NCI-H446 (cell line): Measurements from ENCODE around the gene GUCY2F.

Source experiments
- DNase-seq, 2 experiments: peaks; one replicate each; lab custom pipeline; 2025; lab: John Stamatoyannopoulos, UW

The GUCY2F gene

DNA sequence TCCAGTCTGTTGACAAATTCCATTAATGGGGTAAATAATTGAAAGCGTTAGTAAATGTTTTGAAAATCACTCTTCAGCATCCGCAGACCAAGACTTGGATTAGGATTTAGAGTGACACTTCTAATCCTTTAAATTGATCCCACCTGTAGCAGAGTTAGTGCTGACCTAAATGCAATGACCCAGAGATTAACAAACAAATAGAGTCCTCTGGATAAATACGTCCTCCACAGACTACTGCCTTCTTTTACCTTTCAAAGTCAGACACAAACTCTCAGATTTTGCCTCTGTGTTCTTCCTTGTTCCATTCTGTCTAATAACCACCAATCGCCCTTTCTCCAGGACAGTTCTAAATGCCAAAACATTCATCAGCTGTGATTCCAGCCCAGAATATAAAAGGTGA, at the start of gene GUCY2F:
Gene GUCY2F (minus strand): TSS at position 101 of the 400 bp plus-strand sequence. CDS start 6,150 bp downstream, outside the sequence.
- DNase-seq: no peak

DNA sequence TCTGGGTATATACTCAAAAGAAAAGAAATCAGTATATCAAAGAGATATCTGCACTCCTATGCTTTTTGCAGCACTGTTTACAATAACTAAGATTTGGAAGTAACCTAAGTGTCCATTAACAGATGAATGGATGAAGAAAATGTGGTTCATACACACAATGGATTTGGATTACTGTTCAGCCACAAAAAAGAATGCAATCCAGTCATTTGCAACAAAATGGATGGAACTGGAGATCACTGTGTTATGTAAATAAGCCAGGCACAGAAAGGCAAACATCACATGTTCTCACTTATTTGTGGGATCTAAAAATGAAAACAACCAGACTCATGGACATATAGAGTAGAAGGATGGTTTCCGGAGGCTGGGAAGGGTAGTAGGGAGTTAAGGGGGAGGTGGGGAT, 37.1 kb upstream of the GUCY2F start:
- no peak for DNase-seq

DNA sequence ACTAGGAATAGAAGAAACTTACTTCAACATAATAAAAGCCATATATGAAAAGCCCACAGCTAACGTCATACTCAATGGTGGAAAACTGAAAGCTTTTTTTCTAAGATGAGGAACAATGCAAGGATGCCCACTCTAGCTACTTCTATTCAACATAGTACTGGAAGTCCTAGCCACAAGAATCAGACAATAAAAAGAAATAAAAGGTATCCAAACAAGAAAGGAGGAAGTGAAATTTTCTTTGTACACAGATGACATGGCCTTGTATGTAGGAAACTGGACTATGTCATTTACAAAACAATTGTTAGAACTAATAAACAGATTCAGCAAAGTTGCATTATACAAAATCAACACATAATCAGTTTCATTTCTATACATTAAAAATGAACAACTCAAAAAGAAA, 29.2 kb upstream of the GUCY2F start:
- no peak for DNase-seq

DNA sequence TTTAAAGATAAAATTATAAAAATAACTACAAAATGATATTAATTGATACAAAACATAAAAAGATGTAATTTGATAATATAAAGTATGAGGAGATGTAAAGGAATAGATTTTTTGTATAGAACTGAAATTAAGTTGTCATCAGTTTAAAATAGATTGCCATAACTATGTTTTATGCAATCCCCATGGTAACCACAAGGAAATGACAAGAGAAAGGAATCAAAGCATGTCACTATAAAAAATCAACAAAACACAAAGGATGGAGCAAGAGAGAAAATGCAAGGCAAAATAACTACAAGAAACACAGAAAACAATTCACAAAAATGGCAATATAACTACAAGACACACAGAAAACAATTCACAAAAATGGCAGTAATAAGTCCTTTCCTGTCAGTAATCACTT, 27.0 kb upstream of the GUCY2F start:
- DNase-seq: no peak

DNA sequence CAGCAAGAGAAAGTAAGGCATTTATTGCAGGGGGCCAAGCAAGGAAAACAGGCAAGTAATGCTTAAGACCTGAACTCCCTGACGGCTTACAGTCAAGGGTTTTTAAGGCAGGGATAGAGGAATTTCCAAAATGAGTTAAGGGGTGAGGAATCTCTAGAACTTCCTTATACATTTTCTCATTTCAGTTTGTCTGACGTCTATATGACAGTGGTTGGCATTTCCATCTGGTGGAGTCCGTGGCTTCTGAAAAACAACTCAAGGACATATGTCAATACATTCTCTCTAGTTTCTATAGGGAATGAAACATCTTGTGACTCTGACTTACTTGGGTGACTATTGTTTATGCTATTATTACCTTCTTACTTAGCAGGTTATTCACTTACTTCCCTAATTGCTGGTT, 19.3 kb upstream of the GUCY2F start:
- no peak for DNase-seq

DNA sequence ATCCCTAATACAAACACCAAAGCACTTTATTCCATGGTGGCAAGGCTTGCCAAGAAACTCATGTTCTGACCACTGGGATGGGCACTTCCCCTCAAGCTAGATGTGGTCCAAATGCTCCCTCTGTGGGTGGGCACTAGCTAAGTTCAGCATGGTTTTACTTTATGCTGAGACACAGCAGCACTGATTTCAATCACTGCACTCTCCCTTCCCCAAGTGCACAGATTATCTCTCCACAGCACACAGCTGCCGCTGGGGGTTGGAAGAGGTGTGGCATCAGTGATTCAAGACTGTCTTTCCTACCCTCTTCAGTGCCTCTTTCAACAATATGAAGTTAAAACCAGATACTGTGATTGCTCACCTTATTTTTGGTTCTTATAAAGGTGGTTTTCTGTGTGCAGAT, 16.5 kb upstream of the GUCY2F start:
- no peak for DNase-seq

DNA sequence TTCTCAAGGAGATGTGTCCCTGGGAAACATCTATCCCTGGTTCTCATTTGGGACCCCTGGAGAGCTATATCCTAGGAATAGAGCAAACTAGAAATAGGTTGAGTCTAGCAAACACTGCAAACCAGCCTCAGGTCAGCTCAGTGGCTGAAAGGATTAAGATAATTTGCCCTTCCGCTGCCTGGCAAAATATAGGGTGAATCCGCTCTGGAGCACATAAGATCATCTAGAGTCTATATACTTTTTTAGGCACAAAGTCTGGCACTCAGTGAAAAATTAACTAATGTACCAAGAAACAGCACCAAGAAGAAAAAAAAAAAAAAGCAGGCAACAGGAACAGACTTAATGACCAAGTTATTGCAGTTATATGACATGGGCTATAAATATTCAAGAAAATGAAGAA, 7.3 kb upstream of the GUCY2F start:
- no peak for DNase-seq

DNA sequence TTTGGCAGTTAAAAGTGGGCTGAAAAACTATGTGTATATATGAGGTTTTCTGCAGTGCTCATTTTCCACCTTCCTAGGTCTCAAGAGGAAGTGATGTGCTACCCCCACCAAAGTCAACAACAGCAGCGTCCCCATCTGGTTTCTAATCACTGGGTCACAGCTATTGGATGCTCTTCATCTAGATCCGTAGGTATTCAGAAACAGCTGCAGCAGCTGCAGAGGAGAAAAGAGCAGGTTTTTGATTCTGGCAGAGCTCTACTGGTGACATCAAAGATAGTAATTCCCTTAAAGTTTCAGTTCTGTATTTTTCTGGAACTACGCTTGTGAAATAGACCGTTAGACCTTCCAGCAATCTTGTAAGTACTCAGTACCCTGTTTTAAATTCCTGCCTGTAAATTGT, 5.8 kb upstream of the GUCY2F start:
- no peak for DNase-seq

DNA sequence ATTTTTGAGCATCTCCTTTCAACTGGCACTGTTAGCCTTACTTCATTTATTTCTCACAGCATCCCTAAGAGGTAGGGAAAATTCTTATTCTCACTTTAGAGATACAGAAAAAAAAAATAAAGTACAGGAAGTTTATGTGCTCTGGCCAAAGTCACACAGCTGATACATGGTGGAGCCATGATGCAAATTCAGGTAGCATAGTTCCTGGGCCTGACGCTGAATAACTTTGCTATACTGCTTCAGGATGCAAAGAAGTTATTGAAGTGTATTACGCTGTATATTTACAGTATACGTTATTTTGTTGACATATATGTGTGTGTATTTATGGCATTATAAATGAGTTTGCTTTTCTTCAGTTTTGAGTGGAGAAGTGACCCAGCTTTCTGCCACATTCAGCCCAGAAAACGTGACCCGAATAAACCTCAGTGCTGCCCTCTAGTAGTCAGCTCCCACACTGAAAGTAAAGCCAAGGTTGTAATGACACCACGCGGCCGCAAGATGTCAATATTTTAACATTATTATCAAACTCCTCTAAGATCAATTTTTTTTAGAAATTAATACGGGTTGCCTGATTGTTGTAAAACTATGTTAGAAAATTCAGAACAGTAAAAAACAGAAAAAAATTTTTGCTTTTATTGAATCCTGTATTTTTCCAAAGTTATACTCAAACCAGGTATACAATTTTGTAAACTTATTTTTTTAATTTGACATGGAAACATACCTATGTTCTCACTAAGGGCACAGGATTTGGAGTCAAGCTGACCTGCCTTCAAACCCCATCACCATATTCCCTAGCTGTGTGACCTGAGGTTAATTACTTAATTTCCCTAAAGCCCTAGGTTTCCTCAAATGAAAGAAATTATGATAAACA, 3.8 kb upstream of the GUCY2F start:
- peak; percentile 26 to 75 for DNase-seq

DNA sequence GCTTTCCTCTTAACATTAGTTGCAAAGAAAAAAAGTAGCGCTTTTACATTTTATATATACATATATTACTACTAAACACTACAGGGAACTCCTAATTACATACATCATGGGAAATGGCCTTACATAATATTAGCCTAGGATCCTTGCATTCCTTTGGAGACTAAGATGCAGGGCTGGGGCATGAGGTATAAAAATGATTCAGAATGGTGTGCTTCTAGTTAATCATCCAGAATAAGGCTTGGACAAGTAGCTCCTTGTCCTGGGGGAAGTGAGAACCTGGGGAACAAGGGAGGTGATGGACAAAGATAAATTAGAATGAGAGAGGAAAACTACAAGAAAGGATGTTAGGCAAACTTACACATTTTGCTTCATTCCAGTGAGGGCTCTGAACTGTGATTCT, 3.0 kb upstream of the GUCY2F start:
- DNase-seq: no peak

DNA sequence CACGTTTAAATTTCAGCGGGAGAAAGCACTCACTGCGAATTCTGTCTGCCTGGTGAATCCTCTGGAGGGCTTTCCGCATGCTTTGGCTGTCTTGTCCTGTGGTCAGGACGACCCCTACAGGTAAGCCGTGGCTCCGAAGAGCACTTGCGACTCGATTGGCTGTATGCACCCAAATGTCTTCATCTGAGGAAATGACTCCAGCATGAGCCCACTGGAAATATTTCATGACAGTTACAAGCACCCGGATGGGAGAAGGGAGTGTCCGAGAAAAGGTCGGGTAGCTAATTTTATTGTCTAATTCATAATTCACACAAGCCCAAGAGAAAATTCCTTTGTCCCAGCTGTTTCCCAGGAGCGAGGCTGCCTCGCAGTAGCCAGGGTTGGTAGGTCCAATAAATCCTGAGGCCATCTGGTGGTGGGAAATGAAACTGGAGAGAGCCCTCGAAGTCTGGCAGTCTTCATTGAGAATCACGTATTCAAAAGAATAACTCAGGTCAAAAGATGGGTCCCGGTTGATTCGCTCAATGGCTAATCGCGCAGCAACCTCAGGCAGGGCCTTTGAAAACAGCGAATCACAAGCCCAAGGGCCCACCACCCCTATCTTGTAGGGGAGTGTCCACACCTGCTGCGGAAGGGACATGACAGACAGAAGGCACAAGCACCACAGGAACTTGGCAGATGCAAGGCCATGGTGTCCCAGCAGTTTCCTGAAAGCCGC, 6.6 kb downstream of the GUCY2F start:
- peak in 1 of 2 experiments; percentile 31 for DNase-seq

DNA sequence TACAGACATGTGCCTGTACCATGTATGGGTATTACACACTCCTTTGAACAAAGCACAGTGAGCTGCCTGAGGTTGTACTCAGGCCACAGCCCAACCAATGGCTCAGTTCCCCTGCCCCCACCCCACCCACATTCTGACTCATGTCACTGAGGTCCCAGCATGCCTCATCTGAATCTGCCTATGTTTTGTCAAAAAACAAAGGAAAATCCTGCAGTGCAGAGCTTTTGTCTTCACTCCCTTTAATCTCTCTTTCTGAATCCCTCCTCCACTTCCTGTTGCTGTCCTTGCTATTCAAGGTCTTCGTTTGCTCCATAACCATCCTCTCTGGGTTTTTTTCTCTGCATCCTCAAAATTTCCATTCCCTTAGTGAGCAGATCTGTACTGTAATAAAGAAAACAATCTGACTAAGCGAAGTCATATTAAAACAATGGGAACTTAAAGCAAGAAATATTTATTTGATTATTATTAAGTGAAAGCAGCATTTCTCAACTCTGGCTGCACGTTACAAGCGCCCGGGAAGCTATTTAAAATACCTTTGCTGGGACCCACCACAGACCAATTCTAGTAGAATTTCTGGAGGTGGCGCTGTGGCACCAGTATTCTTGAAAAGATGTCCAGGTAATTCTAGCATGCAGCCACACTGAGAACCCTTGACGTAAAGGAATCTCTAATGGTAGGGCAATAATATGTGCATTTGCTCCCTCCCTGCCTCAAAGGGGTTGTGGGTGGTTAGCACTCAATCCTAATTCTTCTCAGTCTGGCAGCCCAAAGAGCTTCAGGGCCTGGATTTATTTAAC, 8.7 kb downstream of the GUCY2F start:
- peak in 1 of 2 experiments; percentile 4 for DNase-seq

DNA sequence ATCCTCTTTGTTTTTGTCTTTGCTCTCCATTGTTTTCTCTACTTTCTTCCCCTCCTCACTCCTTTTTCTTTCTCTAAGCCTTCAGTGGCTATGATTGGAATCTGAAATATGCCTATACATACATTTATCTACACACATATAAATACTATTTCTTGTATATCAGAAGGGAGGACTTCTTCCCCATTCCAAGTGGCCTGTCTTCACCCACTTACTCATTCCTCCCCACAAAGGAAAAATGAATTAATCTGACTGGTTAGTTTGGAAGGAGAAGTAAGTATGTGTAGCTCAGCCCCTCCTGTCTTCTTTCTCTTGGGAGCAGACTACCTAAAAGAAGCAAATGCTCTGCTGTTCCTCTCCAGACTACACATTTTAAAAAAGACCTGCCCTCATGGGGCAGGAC, 17.7 kb downstream of the GUCY2F start:
- no peak for DNase-seq

DNA sequence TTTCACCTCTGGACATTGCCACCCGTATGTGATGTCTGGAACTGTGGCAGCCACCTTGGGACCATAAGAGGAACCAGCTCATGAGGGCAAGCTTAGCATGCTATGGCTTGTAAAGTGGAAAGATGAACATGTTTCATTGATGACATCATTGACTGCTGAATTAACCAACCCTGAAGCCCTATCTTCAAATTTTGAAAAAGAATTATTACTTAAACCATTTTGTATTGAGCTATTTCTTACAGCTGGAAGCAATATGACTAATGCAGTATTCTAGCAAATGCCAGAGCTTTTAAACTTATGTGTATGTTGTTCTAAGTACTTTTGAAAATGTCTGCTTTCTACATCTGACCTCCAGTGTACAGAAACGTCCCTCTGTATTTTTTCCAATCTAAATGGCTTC, 18.1 kb downstream of the GUCY2F start:
- no peak for DNase-seq

DNA sequence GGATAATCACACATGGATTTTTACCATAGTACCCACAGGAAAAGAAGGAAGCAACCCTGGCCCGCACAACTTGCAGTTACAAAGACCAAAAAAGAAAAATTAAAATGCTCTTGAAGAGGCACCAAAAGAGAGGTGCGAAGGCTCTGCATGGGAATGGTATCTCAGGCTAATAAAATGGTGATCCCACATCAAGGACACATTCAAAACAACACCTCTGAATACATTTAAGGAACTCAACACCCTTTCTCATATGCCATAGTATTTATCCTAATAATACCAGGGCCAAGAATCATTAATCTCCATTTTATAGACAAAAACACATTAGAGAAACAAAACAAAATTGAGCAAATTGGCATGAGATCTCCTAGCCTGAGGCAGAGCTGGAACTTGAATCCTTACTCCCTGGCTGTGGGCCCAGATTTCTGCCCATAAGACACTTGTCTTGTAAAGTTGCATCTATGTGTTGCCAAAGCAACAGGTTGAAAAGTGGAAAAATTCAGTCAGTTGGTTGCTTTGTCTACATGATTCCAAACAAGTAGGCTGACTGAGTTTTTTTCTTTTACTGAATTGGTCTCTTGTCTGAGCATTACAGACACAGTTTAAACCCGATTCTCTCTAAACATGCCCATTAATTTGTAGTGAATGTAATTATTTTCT, 33.5 kb downstream of the GUCY2F start:
- peak in 1 of 2 experiments; percentile 14 for DNase-seq

DNA sequence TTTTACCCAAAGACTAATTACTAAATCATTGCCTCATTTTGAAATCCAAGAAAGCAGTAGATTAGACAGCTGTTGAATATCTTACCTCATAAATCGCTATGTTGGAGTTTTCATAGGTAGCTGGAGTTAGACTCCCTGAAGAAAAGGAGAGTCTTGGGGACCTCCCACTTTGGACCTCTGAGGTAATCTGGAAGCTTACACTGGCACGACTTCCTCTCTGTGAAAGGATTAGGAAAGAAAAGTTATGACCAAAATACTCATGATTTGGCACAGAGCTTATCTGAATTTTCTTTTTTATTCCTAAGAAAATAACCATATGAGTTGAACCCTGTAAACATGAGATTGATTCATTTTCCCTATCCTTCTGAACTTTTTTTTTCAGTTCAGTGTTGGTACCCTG, 40.6 kb downstream of the GUCY2F start:
- DNase-seq: no peak

DNA sequence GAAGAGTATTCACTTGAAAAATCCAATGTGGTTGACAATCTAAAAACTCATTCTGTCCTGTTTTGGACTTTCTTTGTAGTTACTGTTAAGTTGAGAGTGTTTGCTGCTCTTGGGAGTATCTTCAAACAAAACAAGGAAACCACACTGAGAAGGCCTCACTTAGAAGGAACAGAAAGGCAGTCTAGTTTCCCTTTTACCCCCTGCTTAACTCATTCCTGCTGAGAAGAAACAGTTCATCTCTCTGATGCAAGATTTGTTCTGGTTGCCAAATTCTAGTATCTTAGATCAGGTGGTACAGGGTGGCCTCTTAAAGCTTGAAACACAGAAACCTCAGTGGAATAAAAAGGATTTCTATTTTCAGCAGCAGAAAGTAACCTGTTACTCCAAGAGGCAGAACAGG, 41.4 kb downstream of the GUCY2F start:
- no peak for DNase-seq

DNA sequence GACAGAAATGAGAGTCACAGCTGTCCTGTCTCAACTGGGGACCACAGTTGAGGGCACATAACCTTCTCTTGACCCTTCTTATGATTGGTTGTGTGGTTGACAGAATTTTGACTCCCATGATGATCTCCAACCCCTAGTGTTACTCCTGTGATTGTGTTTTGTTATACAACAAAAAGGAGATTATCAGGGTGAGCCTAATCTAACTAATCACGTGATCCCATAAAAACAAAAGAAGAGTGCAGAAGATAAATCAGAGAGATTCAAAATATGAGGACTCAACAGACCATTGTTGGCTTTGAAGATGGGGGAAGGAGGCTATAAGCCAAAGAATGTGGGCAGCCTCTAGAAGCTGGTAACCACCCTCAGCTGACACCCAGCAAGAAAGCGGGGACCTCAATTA, 72.7 kb downstream of the GUCY2F start:
- DNase-seq: no peak

DNA sequence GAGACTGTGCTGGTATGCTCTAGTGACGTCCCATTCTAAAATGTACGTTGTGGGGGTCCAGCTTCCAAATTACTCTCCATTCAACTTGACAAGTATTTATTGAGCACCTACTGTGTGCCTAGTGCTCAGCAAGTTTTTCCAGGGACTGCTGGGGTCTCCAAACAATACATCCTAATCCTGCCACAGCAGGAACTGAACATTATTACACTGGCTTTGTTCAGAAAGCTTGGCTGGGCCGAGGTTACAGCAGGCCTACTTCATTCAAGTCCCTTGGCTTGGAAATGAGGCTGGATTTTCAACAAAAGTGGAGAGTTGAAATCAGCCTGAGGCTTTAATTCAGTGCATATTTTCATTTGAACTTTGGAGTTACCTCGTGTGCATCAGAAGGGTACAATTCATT, 78.0 kb downstream of the GUCY2F start:
- no peak for DNase-seq

DNA sequence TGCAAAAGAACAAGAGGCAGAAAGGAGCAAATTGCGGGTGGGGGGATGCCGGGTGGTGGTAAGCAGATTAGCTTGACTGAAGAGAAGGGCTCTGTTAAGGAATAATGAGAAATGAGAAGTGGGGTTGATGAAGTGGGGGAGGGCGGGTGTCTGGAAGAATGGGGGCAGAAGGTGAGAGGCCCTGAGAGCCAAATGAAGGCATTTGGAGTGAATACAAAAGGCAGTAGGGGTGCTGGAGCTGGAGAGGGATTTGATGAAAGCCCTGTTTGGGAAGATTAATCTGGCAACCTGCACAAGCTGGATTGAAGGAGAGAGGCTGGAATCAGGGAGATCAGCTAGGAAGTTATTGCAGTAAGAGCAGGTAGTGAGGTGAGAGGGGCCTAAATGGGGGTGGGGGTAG, 82.1 kb downstream of the GUCY2F start:
- DNase-seq: no peak

DNA sequence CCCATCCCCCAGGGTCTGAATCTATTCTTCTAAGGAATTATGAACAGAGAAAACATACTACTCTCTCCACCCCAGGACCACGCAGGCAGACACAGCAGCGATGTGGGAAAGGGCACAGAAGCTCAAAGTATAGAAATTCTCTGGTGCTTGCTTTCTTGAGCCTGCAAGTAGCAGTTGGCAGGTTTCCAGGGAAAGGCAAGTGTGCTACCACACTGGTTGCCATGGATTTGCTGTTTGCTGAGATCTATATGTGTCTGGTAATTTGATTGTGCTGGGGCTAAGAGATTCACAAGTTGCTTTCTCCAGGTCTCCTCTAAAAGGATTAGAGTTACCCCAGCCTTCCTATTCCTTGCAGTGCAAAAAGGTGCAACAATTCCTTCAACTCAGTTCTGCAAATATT, 83.1 kb downstream of the GUCY2F start:
- DNase-seq: no peak

DNA sequence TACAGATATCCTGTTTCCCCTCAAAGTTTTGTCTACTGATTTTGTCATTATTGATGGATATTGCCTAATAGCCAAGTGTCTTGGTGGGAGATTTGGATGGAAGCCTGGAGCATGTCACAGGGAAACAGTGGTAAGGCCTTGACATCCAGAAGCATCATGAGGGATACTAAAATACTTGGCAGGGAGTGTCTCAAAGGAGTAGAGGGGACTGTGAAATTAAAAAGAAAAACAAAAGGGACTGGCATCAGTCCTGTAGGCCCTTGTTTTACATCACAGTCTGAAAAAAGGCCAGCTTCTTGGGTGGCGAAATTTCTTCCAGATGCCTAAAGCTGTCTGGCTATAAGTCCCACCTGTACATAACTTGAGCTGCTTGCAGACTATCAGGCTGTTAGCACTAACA, 83.8 kb downstream of the GUCY2F start:
- DNase-seq: no peak
